Measurements from ENCODE around the gene TEAD1.

The TEAD1 gene

GRCh38 chr11:12666915-12667314, 7.3 kb upstream of the TEAD1 start:
- DNase-seq (ENCODE audit: low spot score) = no peak

- no peak for DNase-seq (ENCODE audit: low spot score)
Measured at GRCh38 chr11:12667646-12668045, 6.6 kb upstream of the TEAD1 start.

GRCh38 chr11:12668166-12668565, 6.1 kb upstream of the TEAD1 start:
- DNase-seq (ENCODE audit: low spot score) = no peak

- no peak for DNase-seq (ENCODE audit: low spot score)
Measured at GRCh38 chr11:12669930-12670329, 4.3 kb upstream of the TEAD1 start.

GRCh38 chr11:12671370-12671769, 2.9 kb upstream of the TEAD1 start:
- DNase-seq (ENCODE audit: low spot score) = no peak

GRCh38 chr11:12673601-12673923, 659 bp upstream of the TEAD1 start:
- DNase-seq (ENCODE audit: low spot score) = no peak

- no peak for DNase-seq (ENCODE audit: low spot score)
Measured at GRCh38 chr11:12674571-12674935, 332 bp downstream of the TEAD1 start.

- DNase-seq (ENCODE audit: low spot score) = peak; percentile 20
Measured at GRCh38 chr11:12674936-12675696, 895 bp downstream of the TEAD1 start.

- DNase-seq (ENCODE audit: low spot score) = peak; percentile 14
Measured at GRCh38 chr11:12675951-12676711, 1.9 kb downstream of the TEAD1 start.

GRCh38 chr11:12677131-12677530, 2.9 kb downstream of the TEAD1 start:
- no peak for DNase-seq (ENCODE audit: low spot score)

GRCh38 chr11:12678092-12678491, 3.9 kb downstream of the TEAD1 start:
- no peak for DNase-seq (ENCODE audit: low spot score)

GRCh38 chr11:12678991-12679390, 4.8 kb downstream of the TEAD1 start:
- no peak for DNase-seq (ENCODE audit: low spot score)

- no peak for DNase-seq (ENCODE audit: low spot score)
Measured at GRCh38 chr11:12679471-12679870, 5.2 kb downstream of the TEAD1 start.

- peak; percentile 60 for DNase-seq (ENCODE audit: low spot score)
Measured at GRCh38 chr11:12680246-12680939, 6.2 kb downstream of the TEAD1 start.

GRCh38 chr11:12680940-12681258, 6.7 kb downstream of the TEAD1 start:
- DNase-seq (ENCODE audit: low spot score) = no peak

- no peak for DNase-seq (ENCODE audit: low spot score)
Measured at GRCh38 chr11:12681466-12681865, 7.2 kb downstream of the TEAD1 start.

GRCh38 chr11:12682288-12682687, 8.1 kb downstream of the TEAD1 start:
- no peak for DNase-seq (ENCODE audit: low spot score)

- no peak for DNase-seq (ENCODE audit: low spot score)
Measured at GRCh38 chr11:12682737-12683500, 8.7 kb downstream of the TEAD1 start.

- DNase-seq (ENCODE audit: low spot score) = no peak
Measured at GRCh38 chr11:12683874-12684273, 9.7 kb downstream of the TEAD1 start.

GRCh38 chr11:12684315-12684714, 10.1 kb downstream of the TEAD1 start:
- no peak for DNase-seq (ENCODE audit: low spot score)

- DNase-seq (ENCODE audit: low spot score) = no peak
Measured at GRCh38 chr11:12684816-12685215, 10.6 kb downstream of the TEAD1 start.

GRCh38 chr11:12685229-12685628, 11.0 kb downstream of the TEAD1 start:
- no peak for DNase-seq (ENCODE audit: low spot score)

Measured in NAMALWA (cell line).